ENCODE measurements around the gene PACS1.

Gene PACS1

DNA sequence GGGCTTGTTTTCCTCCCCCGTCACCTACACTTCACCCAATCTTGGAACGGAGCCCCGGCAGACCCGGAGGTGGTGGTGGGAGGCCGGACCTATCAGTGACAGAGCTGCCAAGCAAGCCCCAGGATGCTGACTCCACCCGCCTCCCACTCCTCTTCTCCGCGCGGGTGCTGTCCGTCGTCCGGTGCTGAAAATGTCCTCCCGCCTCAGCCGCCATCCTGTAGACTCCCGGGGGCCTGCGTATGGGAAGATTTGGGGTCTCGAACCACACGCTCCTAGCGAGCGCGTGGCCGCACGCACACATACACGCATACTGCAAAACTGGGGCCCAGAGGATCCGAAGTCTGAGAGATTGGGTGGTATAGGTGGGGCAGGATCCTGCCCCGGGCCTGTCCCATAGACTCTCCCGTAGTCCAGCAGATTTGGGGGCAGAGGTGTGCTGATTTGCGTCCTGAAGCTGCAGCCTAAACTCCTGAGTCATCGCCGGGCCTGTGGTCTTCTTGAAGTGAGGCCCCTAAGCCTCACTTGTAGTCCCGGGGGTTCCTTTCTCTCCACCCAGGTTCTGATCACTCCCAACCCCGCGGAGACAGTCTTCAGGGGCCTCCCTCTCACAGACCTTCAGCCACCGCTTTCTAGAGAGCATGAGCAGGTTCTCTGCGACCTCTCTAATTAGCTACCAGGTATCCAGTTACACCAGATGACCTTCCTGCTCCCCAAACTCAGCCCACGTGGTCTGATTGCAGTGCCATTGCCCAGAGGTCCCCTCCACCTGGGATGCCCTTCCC is 219.7 kb downstream of the PACS1 start:
- no peak for DNase-seq (ENCODE audit: low spot score)

DNA sequence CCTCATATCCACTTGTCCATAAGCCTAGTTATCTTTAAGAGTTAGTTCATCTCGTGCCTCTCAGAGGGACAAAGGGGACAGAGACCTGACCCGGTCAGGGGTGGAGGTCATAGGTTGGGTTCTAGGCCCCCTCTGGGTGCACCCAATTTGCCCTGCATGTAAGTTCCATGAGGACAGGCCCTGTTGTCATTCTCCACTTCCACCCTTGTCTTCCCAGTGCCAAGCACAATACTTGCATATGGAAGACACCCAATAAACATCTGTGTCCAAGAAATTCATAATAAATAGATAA is 220.2 kb downstream of the PACS1 start:
- no peak for DNase-seq (ENCODE audit: low spot score)

DNA sequence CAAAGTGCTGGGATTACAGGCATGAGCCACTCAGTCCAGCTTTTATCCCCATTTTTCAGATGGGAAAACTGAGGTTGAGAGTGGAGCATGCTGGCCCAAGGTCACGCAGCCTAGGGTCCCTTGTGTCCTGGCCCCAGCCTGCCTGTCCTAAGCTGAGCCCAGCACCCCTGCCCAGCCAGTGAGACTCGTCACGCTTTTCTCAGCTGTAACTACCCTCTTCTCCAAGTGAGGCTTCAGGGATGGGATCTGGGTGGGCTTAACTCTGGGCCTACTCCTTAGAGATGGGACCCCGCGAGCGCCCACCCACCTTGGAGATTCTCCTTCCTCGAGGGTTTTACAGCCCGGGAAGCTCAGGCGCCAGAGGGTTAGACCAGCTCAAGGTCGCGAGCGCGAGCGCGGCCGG is 221.2 kb downstream of the PACS1 start:
- no peak for DNase-seq (ENCODE audit: low spot score)

DNA sequence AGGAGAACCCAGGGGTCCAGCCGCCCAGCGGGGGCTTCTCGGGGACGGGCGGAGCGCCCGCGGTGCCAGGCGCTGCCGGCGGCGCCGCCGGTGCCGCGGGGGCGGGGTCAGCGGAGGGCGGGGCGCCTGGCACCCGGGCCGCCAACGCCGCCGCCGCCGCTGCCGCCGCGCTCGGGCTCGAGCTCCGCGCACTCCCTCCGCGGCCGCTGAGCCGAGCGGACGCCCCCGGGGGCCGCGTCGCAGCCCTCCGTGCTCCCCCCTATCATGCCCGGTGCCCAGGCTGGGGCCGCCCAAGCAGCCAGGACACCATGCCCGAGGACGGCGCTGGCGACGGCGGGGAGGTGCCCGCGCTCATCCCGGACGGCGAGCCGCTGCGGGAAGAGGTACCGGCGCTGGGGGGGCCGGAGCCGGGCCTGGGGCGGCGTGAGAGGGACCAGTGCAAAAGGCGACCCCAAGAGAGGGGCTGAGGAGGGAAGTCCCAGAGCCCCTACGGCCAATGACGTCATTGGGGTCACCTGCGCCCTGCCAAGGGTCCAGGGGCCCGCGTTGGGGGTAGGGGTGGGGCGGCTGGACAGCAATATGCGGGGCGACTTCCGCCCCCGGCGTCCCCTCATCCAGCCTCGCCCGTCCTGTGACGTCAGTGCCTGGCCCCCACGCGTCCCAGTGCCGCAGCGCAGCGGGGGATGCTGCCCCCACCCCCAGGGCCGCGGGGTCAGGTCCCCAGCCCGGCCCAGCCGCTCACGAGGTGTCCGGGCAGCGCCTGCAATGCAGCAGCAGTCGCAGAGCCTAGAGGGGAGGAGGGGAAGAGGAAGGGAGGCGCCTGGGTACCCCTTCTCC is 221.9 kb downstream of the PACS1 start, which contains the start of gene TMEM151A:
TSS of gene TMEM151A (plus strand) at position 189 of the 837 bp plus-strand sequence. CDS start at position 309, 120 bp downstream.
- DNase-seq (ENCODE audit: low spot score): peak; percentile 66

DNA sequence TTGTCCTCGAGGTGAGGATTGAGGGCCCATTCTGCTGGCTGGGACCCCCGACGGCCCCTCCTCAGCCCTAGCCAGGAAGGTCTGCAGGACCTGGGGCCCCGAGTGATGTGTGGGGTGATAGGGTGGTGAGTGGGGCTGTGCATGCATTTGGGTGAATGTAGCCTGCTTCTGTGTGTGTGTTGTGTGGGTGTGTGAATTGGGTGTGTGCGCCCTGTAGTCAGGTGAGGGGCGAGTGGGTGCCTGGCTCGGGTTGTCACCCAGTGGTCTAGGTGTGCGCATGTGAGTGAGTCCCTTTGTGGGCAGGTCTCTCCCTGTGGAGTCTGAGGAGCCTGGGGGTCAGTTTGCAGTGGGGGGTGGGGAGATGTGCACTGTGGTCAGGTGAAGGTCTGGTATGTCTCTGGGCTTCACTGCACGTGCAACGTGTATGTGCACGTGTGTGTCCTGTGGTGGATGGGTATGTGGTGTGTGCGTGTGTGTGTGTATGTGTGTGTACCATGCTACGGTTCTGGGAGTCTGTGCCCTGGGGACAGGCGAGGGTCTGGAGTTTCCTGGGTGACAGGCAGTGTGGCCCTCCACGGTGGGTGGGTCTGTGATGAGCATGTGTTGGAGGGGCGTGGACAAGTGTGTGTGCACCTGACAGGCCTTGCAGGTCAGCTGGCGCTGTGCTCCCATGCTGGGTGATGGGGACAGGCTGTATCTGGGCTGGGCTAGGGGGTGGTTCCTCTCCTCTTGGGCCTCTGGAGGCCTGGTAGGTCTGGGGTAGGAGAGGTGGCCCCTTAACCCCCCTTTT is 222.7 kb downstream of the PACS1 start:
- DNase-seq (ENCODE audit: low spot score): no peak

DNA sequence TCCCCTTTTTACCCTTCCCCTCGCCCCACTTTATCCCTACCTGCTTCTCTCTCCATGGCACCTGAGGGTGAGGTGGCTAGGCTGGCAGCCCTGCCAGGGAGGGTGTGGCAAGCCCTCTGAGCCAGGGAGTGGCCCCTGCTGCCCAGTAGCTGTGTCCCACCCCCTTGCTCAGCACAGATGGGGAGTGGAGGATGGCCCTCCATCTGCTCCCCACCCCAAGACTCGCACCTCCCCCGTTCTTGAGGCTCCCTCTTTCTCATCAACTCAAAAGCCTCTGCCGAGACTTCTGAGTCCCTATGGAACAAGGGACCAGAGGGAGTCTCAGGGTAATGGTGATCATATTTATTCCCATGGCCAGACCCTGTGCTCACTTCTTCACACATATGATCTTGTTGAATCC is 223.3 kb downstream of the PACS1 start:
- DNase-seq (ENCODE audit: low spot score): no peak

DNA sequence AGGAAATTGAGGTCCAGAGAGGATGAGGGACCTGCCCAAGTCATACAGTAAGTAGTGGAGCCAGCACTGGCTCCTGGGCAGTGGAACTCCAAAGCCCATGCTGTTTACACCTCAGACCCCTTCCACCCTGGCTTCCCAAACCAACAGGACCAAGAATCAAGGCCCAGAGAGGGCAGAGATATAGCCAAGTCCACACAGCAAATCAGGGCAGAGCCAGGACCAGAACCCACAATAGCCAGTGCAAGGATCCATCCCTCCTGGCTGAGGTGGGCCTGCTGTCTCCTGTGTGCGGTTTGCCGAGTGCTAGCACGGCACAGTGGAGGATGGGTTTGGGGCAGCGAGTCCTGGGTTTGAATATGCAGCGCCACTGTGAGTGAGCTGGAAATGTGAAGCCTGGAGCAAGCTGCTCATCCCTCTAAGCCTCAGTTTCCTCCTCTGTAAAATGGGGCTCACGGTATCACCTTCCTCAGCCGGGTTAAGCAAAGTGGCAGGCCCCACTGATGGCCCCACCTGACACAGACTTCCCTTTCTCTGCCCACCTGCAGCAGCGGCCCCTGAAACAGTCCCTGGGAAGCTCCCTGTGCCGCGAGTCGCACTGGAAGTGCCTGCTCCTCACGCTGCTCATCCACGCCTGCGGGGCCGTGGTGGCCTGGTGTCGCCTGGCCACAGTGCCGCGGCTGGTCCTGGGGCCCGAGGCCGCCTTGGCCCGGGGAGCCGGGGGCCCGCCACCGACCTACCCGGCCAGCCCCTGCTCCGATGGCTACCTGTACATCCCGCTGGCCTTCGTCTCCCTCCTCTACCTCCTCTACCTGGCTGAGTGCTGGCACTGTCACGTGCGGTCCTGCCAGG is 223.9 kb downstream of the PACS1 start:
- no peak for DNase-seq (ENCODE audit: low spot score)
